ENCODE results near the gene CARD9. TPM values are rescaled to one million over a fixed set of nuclear protein-coding genes. Genes with fewer than 3 reads are reported as not detected.

CARD9 gene
- total and polyA plus RNA-seq, 2 of the 4 experiments (the other 2 are of a cell fraction) = 0.36 to 1.9 TPM

DNA sequence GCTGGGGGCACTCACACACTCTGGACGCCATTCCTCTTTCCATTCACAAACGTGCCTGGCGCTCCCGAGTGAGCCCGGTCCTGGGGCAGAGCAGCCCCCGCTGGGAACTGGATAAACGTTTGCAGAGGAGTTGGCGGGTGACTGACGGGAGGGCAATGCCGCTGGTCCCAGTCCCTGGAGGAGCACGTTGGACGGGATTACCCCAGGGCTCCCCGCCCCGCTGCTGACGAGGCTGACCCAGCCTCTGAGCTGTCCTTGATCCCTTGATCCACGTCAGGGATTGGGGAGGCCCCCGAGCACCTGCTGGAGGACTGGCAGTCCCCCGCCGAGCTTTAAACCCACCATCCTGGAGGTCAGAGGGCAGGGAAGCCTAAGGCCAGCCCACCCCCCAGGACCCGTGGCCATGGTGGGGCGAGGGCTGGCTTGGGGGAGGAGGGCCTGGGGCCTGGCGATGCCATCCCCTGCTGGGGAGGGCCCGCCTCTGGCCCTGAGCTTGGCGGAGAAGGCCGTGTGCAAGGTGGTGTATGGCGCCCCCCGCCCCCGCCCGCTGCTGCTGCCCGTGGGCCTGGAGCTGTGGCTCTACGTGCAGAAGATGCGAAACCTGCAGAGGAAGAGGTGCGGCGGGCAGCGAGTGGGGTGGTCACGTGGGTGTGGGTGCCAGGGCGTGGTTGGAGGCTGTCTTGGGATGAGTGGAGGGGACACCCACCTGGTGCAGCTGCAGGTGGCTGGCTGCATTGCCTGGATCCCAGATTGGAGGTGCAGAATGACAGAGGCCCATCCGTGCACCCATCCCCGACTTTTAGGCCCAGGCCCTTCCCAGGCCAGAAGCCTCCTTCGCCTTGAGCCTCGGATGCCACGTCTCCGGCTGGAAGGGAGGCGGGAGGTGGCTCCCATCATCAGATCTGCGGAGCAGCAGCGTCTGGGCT is 41.6 kb downstream of the CARD9 start (continued):
- TF ChIP-seq, protein P1, sequence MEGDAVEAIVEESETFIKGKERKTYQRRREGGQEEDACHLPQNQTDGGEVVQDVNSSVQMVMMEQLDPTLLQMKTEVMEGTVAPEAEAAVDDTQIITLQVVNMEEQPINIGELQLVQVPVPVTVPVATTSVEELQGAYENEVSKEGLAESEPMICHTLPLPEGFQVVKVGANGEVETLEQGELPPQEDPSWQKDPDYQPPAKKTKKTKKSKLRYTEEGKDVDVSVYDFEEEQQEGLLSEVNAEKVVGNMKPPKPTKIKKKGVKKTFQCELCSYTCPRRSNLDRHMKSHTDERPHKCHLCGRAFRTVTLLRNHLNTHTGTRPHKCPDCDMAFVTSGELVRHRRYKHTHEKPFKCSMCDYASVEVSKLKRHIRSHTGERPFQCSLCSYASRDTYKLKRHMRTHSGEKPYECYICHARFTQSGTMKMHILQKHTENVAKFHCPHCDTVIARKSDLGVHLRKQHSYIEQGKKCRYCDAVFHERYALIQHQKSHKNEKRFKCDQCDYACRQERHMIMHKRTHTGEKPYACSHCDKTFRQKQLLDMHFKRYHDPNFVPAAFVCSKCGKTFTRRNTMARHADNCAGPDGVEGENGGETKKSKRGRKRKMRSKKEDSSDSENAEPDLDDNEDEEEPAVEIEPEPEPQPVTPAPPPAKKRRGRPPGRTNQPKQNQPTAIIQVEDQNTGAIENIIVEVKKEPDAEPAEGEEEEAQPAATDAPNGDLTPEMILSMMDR (conservative IDR thresholded peaks at IDR 0.05; ENCODE audit: low read depth, low read length) = no peak

DNA sequence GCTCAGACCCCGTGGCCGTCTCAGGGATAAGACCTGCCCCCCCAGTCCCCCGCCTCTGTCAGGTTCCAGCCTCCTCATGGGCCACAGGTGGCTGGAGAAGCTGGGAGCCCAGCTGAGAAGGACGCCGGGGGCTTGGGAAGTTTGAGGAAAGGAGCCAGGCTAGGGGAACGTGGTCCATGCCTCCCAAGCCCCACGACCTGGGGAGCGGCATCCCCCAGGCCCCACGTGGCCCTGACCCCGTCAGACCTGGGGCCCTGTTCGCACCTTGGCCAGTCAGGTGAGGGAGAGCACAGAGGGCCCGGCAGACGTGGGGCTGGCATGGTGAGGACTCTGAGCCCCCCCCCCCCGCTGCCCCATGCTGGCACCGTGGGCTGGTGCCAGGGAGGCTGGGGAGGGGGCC is 42.4 kb downstream of the CARD9 start:
- Histone ChIP-seq H3K23ac (ENCODE audit: low read depth, low read length) (no peak overlapping the region), H2BK15ac (ENCODE audit: low read depth, low read length) (no peak overlapping the region), H3K79me1 (ENCODE audit: low read depth in 1 of 2, low read length in 2 of 2) (peaks cover 0 to 53% of the 10 kb centered on the region in 2 experiments; a peak in 2 of 4 replicates), H3K4me2 (ENCODE audit: low read depth, low read length) (no peak overlapping the region; the same call in 1 of the 2 replicates), H3K9ac (ENCODE audit: low read depth, low read length) (no peak overlapping the region), H3K9me1 (ENCODE audit: insufficient read depth, low read length) (peaks cover 6% of the 10 kb centered on the region; the same call in 1 of the 2 replicates), H3K4me3 (ENCODE audit: insufficient read depth, low read depth, low read length) (no peak overlapping the region), H3K9me3 (ENCODE audit: control insufficient read depth, insufficient read depth, low read length) (no peaks in the 10 kb centered on the region), H2BK5ac (ENCODE audit: low read depth, low read length, poor library complexity, severe bottlenecking) (no peak overlapping the region), H4K5ac (ENCODE audit: low read depth, low read length) (no peak overlapping the region), H2AK9ac (replicated peaks; ENCODE audit: low read depth, low read length, poor library complexity) (no peak overlapping the region), H2BK20ac (ENCODE audit: low read depth, low read length) (no peak overlapping the region), H4K8ac (ENCODE audit: low read depth in 2 of 2, low read length in 2 of 2) (no peak overlapping the region), H4K20me1 (ENCODE audit: insufficient read depth, low read length) (peaks cover 77% of the 10 kb centered on the region), H3K14ac (replicated peaks; ENCODE audit: low read depth, low read length) (no peak overlapping the region), H2BK120ac (ENCODE audit: low read depth, low read length) (no peak overlapping the region), H3K18ac (ENCODE audit: low read depth, low read length) (no peak overlapping the region), H3K36me3 (ENCODE audit: control insufficient read depth, insufficient read depth, low read length) (peaks cover 40% of the 10 kb centered on the region), H3K27ac (ENCODE audit: insufficient read depth, low read length) (no peak overlapping the region), H3K4me1 (ENCODE audit: control insufficient read depth, insufficient read depth, low read length) (peaks cover 32% of the 10 kb centered on the region), H3K4ac (ENCODE audit: low read depth, low read length) (no peak overlapping the region), H2AFZ (replicated peaks; ENCODE audit: low read length, poor library complexity) (no peak overlapping the region), H3K27me3 (ENCODE audit: control insufficient read depth, insufficient read depth, low read length) (no peaks in the 10 kb centered on the region), H4K91ac (ENCODE audit: insufficient read depth, low read depth, low read length) (no peak overlapping the region), H3K56ac (ENCODE audit: extremely low read depth, insufficient read depth, low read length) (no peak overlapping the region), H2AK5ac (ENCODE audit: low read depth, low read length) (no peak overlapping the region)
- ChIA-PET CTCF (no interaction called here), POLR2A (ENCODE audit: unreplicated experiment) (no interaction called here)
- no TSS peak for BruUV-seq (replicated peaks)
- in situ Hi-C loops (cut with MboI; ENCODE audit: low sequenced_read_pairs) (no loop called here), intact Hi-C loops (cut with micrococcal nuclease) (no loop called here), dilution Hi-C loops (cut with HindIII; ENCODE audit: low sequenced_read_pairs, unreplicated experiment) (no loop called here)
- WGBS, 2 experiments (ENCODE audit: extremely low coverage in 2 of 2, insufficient read length in 1 of 2) = no CpG with 5 or more reads among the region's 15 CpGs
- ATAC-seq (ENCODE audit: low read depth) = no peak
- no peak for DNase-seq
- TF ChIP-seq CHD1 (IDR thresholded peaks at IDR 0.05; ENCODE audit: low read depth, low read length) = no peak
- no peak for TF ChIP-seq FOS (IDR thresholded peaks at IDR 0.05; ENCODE audit: low read depth, low read length)
- TF ChIP-seq RCOR1 (IDR thresholded peaks at IDR 0.05; ENCODE audit: insufficient replicate concordance, low read length) = no peak
- no peak for TF ChIP-seq NFE2L2 (IDR thresholded peaks at IDR 0.05; ENCODE audit: low read depth, low read length)
- no peak for TF ChIP-seq CEBPB (IDR thresholded peaks at IDR 0.05; ENCODE audit: low read depth, low read length)
- no peak for TF ChIP-seq MAFK (IDR thresholded peaks at IDR 0.05; ENCODE audit: low read depth, low read length)
- TF ChIP-seq SMC3 (IDR thresholded peaks at IDR 0.05; ENCODE audit: low read depth, low read length) = no peak
- TF ChIP-seq, protein P2, sequence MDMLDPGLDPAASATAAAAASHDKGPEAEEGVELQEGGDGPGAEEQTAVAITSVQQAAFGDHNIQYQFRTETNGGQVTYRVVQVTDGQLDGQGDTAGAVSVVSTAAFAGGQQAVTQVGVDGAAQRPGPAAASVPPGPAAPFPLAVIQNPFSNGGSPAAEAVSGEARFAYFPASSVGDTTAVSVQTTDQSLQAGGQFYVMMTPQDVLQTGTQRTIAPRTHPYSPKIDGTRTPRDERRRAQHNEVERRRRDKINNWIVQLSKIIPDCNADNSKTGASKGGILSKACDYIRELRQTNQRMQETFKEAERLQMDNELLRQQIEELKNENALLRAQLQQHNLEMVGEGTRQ (IDR thresholded peaks at IDR 0.05; ENCODE audit: low read depth, low read length) = no peak
- no peak for TF ChIP-seq RFX5 (IDR thresholded peaks at IDR 0.05; ENCODE audit: low read depth, low read length)
- TF ChIP-seq, protein P1 (conservative IDR thresholded peaks at IDR 0.05; ENCODE audit: low read depth, low read length) = no peak

All from IMR-90 (cell line).